GM21447 (cell line): ENCODE results near the gene C10orf143.
A peak's percentile ranks its signal among the peaks of the same experiment; 100 is the strongest.
"Not testable (repeated sequence)": the region's sequence is repeated elsewhere in the genome, so short reads cannot be mapped to it uniquely, and the experiment has no call there.

Experiments used
- ATAC-seq: cut with Tn5 transposase; IDR thresholded peaks from one replicate; pipeline ENCODE4 v1.9.1; 2021; ENCODE audit not compliant: unreplicated experiment

C10orf143 gene

DNA sequence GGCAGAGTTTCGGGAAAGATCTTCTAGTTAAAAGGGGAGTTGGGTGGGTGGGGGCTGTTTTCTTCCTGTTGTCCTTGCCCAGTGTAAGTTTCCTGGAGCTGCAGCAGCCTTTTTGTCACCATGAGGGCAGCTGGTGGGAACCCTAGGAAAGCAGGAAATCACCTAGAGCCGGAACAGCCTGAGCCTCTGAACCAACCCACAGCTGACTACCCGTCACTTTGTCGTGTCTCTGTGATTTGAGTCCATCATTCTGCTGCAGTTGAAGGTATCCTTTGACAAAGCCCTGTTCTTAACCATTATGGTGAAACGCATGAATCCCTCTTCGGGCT is 1.2 kb upstream of the C10orf143 start:
- ATAC-seq, result no peak

DNA sequence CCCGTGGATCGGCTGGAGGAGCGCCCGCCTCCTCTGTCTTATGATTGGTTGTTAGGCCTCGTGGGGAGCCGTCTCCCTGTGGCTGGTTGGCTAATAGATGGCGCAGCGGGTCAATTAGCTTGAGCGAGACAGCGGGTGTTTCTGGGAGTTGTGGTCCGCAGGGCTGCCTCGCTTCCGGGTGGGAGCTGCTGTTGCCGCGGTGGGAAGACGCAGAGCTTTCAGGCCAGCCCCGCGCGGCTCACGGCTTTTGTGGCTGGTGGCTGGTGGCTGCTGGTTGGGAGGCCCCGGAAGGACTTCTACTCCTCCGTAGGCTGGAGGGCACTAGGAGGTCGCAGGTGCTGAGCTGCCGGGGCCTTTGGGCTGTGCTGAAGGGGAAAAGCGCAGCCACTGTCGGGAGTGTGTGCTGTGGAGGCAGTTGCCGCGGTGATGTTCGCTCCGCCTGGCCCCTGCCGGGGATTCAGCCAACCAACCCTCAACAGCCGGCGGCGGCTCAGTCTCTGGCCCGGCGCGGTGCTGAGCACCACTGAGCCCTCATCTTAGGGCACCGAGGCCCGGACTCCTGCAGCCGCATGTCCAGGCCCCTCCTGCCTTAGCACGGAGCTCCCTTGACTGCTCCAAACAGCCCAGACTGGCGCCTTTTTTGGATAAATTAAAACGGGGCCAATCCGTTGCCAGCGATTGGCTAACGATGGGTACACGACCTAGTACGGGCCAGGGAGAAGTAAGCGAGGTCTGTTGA is 652 bp upstream of the C10orf143 start:
- ATAC-seq, result peak; percentile 86

DNA sequence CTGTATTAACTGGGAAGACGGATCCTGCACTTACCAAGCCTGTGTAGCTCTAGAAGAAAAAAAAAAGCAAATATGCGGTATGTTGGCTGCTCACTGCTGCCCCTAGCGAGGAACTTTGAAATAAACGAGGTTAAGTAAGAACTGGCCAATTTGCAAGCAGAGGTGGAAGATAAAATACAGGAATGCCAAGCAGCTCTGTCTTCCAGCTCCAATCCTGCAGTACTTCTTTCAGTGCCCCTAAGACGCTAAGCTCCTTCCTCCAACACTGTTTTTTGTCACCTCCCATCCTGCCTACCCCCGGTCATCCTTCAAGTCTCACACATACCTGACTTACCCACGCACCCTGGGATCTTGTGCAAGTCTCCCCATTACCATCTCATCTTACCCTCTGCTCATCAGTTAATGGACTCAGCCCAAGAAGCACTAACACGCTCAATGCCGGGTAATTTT is 809 bp downstream of the C10orf143 start:
- no peak for ATAC-seq

DNA sequence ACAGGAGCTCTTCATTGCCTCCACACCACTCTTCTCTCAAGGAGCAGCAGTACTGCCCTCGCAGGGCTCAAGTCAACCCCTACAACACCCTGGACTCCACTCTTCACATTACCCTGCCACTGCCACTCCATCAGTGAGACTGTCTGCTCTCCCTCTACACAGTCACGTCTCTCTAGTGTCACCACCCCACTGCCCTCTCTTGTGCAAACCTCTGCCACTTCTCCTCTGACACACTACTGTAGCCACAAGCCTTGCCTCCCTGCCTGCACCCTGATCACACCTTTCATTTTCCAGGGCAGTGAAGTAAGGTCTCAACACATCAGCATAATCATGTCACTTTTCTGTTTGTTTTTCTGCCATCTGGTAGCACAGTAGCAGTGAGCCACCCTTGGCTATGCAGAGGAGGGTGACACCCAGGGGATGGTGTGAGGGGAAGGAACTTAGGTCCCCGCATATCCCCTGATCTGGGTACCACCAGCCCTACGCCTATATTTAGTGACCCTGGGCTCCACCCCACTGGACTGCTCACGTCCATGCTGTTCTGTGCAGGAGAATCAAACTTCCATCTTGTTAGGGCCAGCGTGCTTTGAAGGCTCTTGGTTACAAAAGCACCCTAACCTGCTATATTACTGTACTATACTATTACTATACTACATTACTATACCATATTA is 1.6 kb downstream of the C10orf143 start:
- ATAC-seq, result no peak

DNA sequence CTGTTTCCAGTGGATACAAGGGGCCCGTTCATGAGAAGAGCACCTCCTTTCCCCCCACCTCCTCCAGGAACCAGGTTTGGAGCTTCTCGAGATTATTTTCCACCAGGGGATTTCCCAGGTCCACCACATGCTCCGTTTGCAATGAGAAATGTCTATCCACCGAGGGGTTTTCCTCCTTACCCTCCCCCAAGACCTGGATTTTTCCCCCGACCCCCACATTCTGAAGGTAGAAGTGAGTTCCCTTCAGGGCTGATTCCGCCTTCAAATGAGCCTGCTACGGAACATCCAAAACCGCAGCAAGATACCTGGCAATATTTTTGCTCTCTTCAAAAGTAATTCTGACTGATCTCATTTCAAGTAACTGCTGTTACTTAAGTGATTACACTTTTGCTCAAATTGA is 2.5 kb downstream of the C10orf143 start:
- not testable (repeated sequence) for ATAC-seq

DNA sequence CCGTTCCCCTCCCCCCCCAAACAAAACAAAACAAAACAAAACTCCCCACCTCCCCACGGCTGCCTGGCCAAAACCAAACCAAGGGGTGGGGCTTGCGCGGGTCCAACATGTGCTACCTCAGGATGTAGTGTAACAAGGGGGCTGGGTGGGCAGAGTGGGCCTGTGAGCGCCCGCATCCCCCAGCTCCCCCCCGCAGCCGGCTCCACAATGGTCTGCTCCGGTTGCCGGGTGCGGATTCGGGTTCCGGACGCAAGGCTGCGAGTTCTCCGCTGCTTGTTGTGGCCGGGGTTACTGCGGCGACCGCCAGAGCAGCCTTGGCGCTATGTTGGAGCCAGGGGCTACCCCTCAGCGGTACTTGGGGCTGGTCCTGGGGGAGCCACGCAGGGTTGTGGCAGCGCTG is 4.9 kb downstream of the C10orf143 start:
- no peak for ATAC-seq

DNA sequence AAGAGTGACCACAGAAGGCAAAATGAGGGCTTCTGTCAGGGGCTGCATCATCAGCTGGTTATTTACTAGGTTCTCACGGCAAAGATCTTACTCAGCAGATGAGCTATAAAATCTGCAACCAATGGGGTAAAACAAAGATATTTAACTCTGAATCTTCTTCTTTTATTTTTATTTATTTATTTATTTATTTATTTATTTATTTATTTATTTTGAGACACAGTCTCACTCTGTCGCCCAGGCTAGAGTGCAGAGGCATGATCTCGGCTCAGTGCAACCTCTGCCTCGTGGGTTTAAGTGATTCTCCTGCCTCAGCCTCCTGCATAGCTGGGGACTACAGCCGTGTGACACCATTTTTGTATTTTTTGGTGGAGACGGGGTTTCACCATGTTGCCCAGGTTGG is 11.3 kb downstream of the C10orf143 start:
- no peak for ATAC-seq

DNA sequence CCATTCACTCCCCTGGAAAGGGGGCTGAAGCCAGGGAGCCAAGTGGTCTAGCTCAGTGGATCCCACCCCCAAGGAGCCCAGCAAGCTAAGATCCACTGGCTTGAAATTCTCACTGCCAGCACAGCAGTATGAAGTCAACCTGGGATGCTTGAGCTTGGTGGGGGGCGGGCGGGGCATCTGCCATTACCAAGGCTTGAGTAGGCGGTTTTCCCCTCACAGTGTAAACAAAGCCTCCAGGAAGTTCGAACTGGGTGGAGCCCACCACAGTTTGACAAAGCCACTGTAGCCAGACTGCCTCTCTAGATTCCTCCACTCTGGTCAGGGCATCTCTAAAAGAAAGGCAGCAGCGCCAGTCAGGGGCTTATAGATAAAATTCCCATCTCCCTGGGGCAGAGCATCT is 20.1 kb downstream of the C10orf143 start:
- not testable (repeated sequence) for ATAC-seq

DNA sequence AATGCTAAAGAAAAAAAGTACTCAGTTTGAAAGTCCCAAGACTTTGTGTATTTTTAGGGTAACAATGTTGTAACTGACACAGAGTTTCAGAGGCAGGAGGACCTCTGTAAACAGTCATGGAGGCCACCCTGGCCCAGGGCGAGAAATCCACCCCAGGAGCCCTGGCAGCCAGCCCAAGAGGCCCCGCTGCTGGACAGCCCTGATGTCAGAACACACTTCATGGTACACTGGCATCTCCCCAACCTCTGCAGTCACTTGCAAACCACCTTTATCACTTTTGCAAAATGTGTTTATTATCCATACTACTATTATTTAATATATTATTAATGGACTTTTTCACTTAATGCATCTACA is 30.2 kb downstream of the C10orf143 start:
- ATAC-seq, result no peak

DNA sequence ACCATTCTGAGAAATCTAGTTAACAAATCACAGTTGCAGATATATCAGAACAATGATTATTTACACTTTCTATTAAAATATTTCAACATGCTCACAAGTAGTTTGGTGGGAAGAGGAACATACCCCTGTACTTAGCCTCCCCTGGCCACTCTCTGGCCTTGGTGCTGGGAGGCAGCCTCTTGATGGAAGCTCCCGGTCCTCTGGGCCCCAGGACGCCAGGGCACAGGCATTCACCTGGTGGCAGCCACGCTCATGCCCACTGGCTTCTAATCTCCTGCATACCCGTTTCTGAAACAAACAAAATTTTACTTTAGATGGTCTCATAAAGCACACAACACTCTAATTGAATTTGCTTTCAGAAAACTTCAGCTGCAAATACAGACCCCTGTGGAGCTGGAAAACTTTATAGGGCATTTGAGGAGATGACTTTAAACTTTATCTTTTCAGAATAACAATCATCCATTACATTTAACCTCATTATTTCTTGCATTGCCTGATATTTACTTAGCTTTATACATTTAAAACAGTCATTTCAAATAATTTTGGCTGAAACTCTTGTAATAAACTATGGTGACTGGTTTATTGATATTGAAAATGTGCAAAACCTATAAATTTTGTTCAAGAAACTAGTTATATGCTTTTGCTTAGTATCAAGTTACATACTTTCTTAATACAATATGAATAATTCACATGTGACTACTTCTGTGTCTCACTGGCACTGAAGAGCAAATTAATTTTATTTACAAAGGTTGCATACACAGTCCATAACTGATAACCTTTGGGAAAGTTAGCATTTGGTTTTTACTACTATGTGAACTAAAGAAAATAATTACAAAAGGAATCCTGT is 30.8 kb downstream of the C10orf143 start:
- no peak for ATAC-seq

DNA sequence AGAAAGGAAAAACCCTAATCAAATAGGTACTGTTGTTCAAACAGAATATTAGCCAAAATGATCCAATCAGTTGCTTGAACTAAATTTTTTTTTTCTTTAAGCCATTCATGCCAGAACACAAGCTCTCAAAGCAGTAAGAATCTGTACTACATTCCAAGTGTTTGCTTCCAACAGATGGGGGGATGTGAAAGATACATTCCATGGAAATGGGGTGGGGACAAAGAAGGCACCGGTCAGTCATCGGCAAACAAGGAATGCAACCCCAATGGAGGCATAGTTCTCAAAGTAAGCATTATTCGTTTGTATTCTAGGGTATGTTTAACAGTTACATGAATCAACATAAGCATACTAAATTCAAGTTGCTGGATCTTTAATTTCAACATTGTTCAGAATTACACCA is 32.5 kb downstream of the C10orf143 start:
- ATAC-seq, result no peak

DNA sequence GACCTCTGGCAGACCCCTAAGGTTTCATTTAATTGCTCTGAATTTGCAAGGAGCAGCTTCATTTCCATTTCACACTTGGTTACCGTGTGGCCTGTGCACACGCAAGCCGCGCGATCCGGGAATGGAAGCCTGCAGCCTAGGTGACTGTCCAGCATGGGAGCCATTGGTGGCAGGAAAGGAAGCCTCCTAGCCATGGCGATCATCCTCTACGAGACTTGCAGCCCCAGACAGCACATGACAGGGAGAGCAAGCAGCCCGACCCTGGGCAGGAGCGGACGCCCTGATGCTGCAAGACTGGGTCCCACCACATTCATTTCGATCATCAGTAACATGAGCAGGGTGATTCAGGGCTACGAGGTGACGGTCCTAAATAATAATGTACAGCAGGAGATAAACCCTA is 33.9 kb downstream of the C10orf143 start:
- ATAC-seq, result no peak

DNA sequence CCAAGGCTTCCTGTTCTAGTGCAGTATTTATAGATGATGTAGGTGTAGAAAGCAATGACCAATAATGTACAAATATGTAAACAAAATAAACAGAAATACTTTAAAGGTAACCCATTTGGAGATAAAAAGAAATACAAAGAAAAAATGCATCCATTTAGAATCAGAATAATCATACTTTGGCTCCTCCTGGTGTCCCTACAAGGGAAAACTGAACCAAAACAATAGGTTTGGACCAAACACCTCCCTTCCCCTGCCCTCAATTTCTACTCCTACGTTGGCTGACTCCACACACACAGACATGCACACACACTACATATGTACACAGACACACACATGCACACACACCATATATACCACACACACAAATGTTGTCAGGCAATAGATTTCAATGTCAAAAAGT is 36.0 kb downstream of the C10orf143 start:
- no peak for ATAC-seq

DNA sequence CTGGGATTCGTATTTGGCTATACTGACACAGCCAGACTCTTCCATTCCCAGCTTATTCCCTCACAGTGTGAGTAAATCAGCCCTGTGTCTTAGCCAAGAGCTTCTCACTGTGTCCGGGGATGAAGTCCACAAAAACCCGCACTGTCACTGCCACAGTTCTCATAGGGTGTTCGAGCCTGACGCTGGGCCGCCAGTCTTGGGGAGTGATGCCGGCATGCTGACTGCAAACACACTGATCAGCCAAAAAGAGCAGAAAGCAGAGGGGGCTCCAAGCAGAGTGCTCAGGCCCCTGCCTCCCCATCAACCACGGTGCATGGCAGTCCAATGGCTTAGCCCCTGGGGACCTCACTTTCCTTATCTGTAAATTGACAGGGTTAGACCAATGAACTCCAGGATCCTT is 36.7 kb downstream of the C10orf143 start:
- no peak for ATAC-seq

DNA sequence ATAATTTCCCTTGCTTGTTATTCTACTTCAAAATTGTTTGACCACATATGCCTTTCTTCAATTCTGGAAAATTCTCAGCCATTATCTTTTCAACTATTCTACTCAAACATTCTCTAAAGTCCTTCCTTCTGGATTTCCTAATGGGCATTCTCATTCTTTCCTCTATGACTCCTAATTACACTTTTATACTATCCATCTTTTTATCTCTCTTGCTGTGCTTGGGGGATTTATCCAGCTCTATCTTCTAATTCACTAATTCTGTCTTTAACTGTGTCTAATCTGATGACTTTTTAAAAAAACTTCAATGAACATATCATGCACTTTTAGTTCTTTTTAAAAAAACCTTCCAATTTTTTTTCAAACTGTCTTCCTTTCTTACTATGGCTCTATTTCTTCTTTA is 38.4 kb downstream of the C10orf143 start:
- ATAC-seq, result no peak

DNA sequence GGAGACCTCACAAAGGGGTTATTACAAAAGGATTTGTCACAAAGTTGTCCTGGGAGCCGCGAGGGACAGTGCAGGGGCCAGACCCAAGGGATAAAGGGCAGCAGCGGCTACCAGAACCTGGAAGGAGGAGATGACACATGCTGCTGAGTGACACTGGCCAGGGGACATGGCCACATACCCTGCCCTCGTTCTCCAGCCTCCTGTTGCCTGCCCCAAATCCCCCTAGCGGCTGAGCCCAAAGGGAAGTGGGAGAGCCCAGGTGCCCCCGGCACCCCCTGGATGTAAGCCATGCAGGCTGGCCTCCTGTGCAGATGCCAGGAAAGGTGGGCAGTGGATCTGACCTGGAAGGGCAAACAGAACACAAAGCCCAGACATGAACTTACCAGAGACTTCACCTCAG is 42.7 kb downstream of the C10orf143 start:
- no peak for ATAC-seq

DNA sequence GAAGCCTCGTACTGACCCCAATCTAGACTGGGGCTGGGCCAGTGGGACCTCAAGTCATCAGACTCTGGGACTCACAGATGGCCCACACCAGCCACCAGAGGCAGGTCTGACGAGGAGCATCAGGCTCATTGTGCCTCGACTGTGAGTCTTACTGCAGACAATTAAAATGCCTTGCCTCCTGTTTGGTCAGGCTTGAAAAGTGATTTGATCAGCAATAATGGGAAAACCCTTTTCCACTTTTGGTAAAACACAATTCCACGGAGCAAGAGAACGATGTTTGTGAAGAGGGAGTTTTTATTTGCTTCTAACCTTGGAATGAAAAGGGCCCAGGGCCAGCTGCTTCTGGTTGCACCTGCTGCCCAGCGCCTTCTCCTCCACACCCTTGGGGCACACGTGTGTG is 43.9 kb downstream of the C10orf143 start:
- no peak for ATAC-seq

DNA sequence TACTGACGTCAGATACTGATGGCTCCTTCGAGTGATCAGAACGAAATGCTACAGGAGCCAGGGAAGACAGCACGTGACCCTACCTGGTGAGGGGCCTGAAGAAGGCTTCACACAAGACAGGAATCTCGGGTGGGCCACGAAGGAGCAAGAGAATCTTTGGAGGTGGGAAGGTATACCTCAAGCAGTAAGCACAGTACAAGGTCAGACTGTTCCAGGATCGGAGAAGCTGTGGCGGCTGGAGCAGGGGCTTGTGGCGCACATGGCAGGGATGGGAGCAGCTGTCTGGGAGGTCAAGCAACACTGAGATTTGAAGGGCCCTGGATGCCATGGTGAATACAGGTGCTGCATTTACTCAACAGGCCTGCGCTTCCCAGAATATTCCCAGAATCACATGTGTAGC is 45.4 kb downstream of the C10orf143 start:
- no peak for ATAC-seq

DNA sequence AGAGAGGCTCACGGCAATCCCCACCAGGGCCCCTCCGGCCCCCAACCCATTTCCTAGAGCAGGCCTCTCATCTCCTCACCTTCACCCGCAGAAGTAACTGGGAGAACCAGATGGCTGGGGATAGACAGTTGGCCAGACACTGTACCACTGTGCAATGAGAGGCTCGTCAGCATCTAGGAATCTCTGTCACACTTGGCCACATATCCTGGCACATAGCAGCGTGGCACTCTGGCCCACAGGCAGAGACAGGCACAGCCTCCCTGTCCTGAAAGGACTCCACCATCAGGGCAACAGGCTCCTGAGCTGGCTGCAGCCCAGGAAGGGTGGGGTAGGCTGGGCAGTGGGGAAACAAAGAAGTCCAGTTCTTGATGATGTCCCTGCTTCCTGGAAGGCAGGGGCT is 45.8 kb downstream of the C10orf143 start:
- no peak for ATAC-seq

DNA sequence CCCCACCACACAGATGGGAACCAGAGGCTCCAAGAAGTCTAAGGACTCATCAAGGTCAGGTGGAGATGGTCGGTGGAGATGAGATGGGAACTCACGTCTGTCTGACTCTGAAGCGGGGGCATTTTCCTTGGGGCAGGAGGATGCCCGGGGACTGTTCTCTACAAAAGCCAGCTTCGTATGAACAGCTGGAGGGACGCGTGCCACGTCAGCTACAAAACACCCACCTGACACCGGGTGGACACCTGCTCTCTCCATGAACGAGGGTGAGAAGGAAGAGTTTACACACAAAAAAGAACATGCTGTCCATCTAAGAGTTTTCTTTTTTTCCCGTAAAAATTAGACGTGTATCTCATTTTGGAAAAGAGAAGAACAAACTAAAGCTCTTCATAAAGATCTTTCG is 47.7 kb downstream of the C10orf143 start:
- ATAC-seq, result no peak

DNA sequence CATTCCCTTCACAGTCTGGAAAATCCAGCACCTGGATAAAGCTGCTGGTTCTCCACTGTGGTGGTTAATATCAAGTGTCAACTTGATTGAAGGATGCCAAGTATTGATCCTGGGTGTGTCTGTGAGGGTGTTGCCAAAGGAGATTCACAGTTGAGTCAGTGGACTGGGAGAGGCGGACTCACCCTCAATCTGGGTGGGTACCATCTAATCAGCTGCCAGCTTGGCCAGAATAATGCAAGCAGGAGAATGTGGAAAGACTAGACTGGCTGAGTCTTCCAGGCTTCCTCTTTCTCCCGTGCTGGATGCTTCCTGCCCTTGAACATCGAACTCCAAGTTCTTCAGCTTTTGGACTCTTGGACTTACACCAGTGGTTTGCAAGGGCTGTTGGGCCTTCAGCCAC is 48.4 kb downstream of the C10orf143 start:
- ATAC-seq, result no peak

DNA sequence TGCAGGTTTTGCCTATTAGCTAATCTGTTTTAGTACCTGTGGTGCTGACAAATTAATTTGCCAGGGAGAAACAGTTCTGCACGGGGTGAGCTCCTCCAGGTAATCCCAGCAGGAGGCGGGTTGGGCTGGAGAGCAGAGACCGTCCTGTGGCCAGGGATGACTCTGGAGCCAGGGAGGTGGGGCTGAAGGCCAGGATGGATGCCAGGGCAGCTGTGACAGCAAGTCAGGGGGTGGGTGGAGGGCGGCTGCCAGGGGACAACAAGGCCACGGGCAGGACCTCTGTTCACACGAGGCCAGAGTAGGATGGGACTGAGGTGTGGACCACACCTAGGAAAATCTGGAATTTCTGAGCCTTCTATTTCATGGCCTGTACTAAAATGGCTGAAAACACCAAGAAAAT is 48.9 kb downstream of the C10orf143 start:
- ATAC-seq, result no peak
